Ovary (tissue), 3 donors: Measurements from ENCODE around the gene PLXNB3.

Source experiments
- EP300 ChIP-seq: sonication (generic); formaldehyde crosslinking; IDR thresholded peaks from one replicate; pipeline ENCODE4 v1.6.1; 2017; ENCODE audit warnings: antibody characterized with exemption
- POLR2A ChIP-seq: fragments of 450-650 bp; IDR thresholded peaks from one replicate; pipeline ENCODE4 v1.6.1; 2017; ENCODE audit warnings: antibody characterized with exemption, mild to moderate bottlenecking, moderate library complexity
- TF ChIP-seq, protein P1 (sequence below), 3 donors: fragments of 450-650 bp in 2 of 3; fragments of 200-600 bp in 1 of 3; IDR thresholded peaks; one replicate each; pipeline versions ENCODE4 v1.5.1 to v1.8.0; 2016 to 2022; ENCODE audit warnings: antibody characterized with exemption in 3 of 3, mild to moderate bottlenecking in 1 of 3
- donor health status: DM: no; HTN: no; CAD: no.

DNA sequence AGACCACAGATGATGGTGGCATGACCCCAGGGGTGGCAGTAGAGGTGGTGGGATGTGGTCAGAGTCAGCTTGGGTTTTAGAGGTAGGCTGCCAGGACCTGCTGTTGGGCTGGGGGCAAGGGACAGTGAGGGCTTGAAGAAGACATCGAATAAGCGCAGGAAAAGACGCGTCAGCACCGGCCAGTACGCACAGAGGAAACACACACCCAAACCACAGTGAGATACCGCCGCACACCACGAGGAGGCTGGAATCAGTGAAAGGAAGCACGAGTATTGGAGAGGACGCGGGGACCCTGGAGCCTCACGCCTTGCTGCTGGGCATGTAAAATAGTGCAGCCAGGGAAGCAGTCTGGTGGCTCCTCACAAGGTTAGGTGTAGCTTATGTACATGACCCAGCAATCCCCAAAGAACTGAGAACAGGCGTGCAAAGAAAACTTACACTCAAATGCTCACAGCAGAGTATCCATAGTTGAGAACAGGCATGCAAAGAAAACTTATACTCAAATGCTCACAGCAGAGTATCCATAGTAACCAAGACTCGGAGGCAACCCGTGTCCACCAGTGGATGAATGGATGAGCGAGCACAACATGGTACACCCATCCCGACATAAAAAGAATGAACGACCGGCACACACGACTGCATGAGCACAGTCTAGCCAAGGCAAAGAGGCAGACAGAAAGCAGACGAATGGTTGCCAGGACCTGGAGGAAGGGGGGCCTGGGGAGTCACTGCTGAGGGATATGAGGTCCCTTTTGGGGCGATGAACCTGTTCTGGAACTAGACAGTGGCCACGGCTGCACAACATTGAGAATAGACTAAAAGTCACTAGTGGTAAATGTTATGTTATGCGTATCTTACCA lies 53.0 kb downstream of the PLXNB3 start:
- TF ChIP-seq, protein P1, sequence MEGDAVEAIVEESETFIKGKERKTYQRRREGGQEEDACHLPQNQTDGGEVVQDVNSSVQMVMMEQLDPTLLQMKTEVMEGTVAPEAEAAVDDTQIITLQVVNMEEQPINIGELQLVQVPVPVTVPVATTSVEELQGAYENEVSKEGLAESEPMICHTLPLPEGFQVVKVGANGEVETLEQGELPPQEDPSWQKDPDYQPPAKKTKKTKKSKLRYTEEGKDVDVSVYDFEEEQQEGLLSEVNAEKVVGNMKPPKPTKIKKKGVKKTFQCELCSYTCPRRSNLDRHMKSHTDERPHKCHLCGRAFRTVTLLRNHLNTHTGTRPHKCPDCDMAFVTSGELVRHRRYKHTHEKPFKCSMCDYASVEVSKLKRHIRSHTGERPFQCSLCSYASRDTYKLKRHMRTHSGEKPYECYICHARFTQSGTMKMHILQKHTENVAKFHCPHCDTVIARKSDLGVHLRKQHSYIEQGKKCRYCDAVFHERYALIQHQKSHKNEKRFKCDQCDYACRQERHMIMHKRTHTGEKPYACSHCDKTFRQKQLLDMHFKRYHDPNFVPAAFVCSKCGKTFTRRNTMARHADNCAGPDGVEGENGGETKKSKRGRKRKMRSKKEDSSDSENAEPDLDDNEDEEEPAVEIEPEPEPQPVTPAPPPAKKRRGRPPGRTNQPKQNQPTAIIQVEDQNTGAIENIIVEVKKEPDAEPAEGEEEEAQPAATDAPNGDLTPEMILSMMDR (IDR thresholded peaks at IDR 0.05), result no peak
- TF ChIP-seq POLR2A, result no peak
- TF ChIP-seq EP300, result no peak
